ENCODE results near the gene SORL1-AS1.

Gene SORL1-AS1

DNA sequence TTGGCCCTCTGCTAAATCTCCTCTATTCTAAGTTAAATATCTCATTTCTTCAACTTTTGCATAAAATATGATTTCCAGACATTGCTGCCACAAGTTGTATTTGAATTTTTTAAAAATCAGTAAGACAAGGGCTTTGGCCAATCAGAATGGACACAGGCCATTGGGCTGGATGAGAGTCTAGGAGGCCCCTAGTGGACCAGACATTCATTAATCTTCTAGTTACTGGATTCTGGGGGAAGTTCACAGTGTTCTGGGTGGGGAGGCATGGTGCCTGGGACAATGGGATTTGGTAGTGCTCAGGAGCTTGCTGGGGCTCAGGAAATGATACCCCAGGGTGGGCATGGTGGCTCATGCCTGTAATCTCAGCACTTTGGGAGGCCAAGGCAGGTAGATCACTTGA lies 13.0 kb downstream of the SORL1-AS1 start (continued):
- no peak for TF ChIP-seq EZH2 (IDR thresholded peaks at IDR 0.05; ENCODE audit: borderline replicate concordance, control insufficient read depth, low read depth, low read length)
- no peak for TF ChIP-seq RFX5 (IDR thresholded peaks at IDR 0.05; ENCODE audit: low read depth, low read length)
- TF ChIP-seq, protein P1, sequence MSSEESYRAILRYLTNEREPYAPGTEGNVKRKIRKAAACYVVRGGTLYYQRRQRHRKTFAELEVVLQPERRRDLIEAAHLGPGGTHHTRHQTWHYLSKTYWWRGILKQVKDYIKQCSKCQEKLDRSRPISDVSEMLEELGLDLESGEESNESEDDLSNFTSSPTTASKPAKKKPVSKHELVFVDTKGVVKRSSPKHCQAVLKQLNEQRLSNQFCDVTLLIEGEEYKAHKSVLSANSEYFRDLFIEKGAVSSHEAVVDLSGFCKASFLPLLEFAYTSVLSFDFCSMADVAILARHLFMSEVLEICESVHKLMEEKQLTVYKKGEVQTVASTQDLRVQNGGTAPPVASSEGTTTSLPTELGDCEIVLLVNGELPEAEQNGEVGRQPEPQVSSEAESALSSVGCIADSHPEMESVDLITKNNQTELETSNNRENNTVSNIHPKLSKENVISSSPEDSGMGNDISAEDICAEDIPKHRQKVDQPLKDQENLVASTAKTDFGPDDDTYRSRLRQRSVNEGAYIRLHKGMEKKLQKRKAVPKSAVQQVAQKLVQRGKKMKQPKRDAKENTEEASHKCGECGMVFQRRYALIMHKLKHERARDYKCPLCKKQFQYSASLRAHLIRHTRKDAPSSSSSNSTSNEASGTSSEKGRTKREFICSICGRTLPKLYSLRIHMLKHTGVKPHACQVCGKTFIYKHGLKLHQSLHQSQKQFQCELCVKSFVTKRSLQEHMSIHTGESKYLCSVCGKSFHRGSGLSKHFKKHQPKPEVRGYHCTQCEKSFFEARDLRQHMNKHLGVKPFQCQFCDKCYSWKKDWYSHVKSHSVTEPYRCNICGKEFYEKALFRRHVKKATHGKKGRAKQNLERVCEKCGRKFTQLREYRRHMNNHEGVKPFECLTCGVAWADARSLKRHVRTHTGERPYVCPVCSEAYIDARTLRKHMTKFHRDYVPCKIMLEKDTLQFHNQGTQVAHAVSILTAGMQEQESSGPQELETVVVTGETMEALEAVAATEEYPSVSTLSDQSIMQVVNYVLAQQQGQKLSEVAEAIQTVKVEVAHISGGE (CRISPR knock-in tag; IDR thresholded peaks at IDR 0.05), result no peak
- no peak for TF ChIP-seq CREB1 (IDR thresholded peaks at IDR 0.05; ENCODE audit: low read depth)
- TF ChIP-seq ZNF384 (IDR thresholded peaks at IDR 0.05; ENCODE audit: borderline replicate concordance, low read depth, low read length), result no peak
- TF ChIP-seq, protein P2, sequence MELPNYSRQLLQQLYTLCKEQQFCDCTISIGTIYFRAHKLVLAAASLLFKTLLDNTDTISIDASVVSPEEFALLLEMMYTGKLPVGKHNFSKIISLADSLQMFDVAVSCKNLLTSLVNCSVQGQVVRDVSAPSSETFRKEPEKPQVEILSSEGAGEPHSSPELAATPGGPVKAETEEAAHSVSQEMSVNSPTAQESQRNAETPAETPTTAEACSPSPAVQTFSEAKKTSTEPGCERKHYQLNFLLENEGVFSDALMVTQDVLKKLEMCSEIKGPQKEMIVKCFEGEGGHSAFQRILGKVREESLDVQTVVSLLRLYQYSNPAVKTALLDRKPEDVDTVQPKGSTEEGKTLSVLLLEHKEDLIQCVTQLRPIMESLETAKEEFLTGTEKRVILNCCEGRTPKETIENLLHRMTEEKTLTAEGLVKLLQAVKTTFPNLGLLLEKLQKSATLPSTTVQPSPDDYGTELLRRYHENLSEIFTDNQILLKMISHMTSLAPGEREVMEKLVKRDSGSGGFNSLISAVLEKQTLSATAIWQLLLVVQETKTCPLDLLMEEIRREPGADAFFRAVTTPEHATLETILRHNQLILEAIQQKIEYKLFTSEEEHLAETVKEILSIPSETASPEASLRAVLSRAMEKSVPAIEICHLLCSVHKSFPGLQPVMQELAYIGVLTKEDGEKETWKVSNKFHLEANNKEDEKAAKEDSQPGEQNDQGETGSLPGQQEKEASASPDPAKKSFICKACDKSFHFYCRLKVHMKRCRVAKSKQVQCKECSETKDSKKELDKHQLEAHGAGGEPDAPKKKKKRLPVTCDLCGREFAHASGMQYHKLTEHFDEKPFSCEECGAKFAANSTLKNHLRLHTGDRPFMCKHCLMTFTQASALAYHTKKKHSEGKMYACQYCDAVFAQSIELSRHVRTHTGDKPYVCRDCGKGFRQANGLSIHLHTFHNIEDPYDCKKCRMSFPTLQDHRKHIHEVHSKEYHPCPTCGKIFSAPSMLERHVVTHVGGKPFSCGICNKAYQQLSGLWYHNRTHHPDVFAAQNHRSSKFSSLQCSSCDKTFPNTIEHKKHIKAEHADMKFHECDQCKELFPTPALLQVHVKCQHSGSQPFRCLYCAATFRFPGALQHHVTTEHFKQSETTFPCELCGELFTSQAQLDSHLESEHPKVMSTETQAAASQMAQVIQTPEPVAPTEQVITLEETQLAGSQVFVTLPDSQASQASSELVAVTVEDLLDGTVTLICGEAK (IDR thresholded peaks at IDR 0.05; ENCODE audit: borderline replicate concordance), result no peak
